ENCODE data around the gene TMEM132D. TPM values are rescaled to one million over a fixed set of nuclear protein-coding genes. Genes with fewer than 3 reads are reported as not detected.

TMEM132D gene
- total and polyA plus RNA-seq, 3 donors from 2014 or later, result 0.44 to 0.50 (median 0.47) TPM

- DNase-seq, result no peak
- Histone ChIP-seq H3K4me3 (no peak overlapping the region), H3K27ac (no peak overlapping the region), H3K9me3 (no peaks in the 10 kb centered on the region), H3K36me3 (ENCODE audit: low read depth, missing control alignments) (no peaks in the 10 kb centered on the region), H3K4me1 (no peaks in the 10 kb centered on the region), H3K27me3 (no peaks in the 10 kb centered on the region)
- 34 to 39% methylated on average over 3 of the region's 3 CpGs for WGBS, 2 donors
- TF ChIP-seq POLR2A (IDR thresholded peaks at IDR 0.05) (no peak), CTCF (IDR thresholded peaks at IDR 0.05) (no peak)
- intact Hi-C loops (cut with DNase I; ENCODE audit: low total_unique reads), result no loop called here
Observed at GRCh38 chr12:129885287-129885686, 18.5 kb downstream of the TMEM132D start.

- Histone ChIP-seq H3K27ac (no peak overlapping the region), H3K9me3 (no peaks in the 10 kb centered on the region), H3K36me3 (ENCODE audit: low read depth, missing control alignments) (no peaks in the 10 kb centered on the region), H3K27me3 (no peaks in the 10 kb centered on the region), H3K4me3 (no peak overlapping the region), H3K4me1 (no peaks in the 10 kb centered on the region)
- no peak for TF ChIP-seq CTCF (IDR thresholded peaks at IDR 0.05)
- TF ChIP-seq POLR2A (IDR thresholded peaks at IDR 0.05), result no peak
- WGBS, 2 donors, result 92% methylated on average over 11 of the region's 11 CpGs
- intact Hi-C loops (cut with DNase I; ENCODE audit: low total_unique reads), result no loop called here
- no peak for DNase-seq
Observed at GRCh38 chr12:129877411-129877810, 26.4 kb downstream of the TMEM132D start.

- no peak overlapping the region for H3K4me3 ChIP-seq
- H3K9me3 ChIP-seq, result no peaks in the 10 kb centered on the region
- H3K4me1 ChIP-seq, result no peaks in the 10 kb centered on the region
- H3K27me3 ChIP-seq, result no peaks in the 10 kb centered on the region
- 79 to 89% methylated on average over 6 of the region's 6 CpGs for WGBS, 2 donors
- H3K27ac ChIP-seq, result no peak overlapping the region
- intact Hi-C loops (cut with DNase I; ENCODE audit: low total_unique reads), result no loop called here
- TF ChIP-seq CTCF (IDR thresholded peaks at IDR 0.05), result no peak
- TF ChIP-seq POLR2A (IDR thresholded peaks at IDR 0.05), result no peak
- DNase-seq, result no peak
- no peaks in the 10 kb centered on the region for H3K36me3 ChIP-seq (ENCODE audit: low read depth, missing control alignments)
Observed at GRCh38 chr12:129873833-129874208, 30.0 kb downstream of the TMEM132D start.

- no peaks in the 10 kb centered on the region for H3K36me3 ChIP-seq (ENCODE audit: low read depth, missing control alignments)
- intact Hi-C loops (cut with DNase I; ENCODE audit: low total_unique reads), result no loop called here
- no peak overlapping the region for H3K4me3 ChIP-seq
- 77 to 80% methylated on average over 13 of the region's 13 CpGs for WGBS, 2 donors
- TF ChIP-seq POLR2A (IDR thresholded peaks at IDR 0.05), result no peak
- no peaks in the 10 kb centered on the region for H3K4me1 ChIP-seq
- no peaks in the 10 kb centered on the region for H3K9me3 ChIP-seq
- no peak overlapping the region for H3K27ac ChIP-seq
- H3K27me3 ChIP-seq, result no peaks in the 10 kb centered on the region
- no peak for DNase-seq
Observed at GRCh38 chr12:129873111-129873832, 30.6 kb downstream of the TMEM132D start.

- no peaks in the 10 kb centered on the region for H3K4me1 ChIP-seq
- intact Hi-C loops (cut with DNase I; ENCODE audit: low total_unique reads), result no loop called here
- H3K27me3 ChIP-seq, result no peaks in the 10 kb centered on the region
- H3K36me3 ChIP-seq (ENCODE audit: low read depth, missing control alignments), result no peaks in the 10 kb centered on the region
- no peak for DNase-seq
- no peak overlapping the region for H3K4me3 ChIP-seq
- TF ChIP-seq CTCF (IDR thresholded peaks at IDR 0.05) (no peak), POLR2A (IDR thresholded peaks at IDR 0.05) (no peak)
- WGBS, 2 donors, result 59% methylated on average over 18 to 19 of the region's 19 CpGs
- H3K27ac ChIP-seq, result no peak overlapping the region
- no peaks in the 10 kb centered on the region for H3K9me3 ChIP-seq
Observed at GRCh38 chr12:129871991-129872972, 31.5 kb downstream of the TMEM132D start.
